GM21367 (cell line): ENCODE results near the gene KCNV2.
"Not testable (repeated sequence)": the region's sequence is repeated elsewhere in the genome, so short reads cannot be mapped to it uniquely, and the experiment has no call there.

Experiments
- ATAC-seq: cut with Tn5 transposase; IDR thresholded peaks from one replicate; pipeline ENCODE4 v1.9.1; 2021; ENCODE audit not compliant: unreplicated experiment

The KCNV2 gene

DNA sequence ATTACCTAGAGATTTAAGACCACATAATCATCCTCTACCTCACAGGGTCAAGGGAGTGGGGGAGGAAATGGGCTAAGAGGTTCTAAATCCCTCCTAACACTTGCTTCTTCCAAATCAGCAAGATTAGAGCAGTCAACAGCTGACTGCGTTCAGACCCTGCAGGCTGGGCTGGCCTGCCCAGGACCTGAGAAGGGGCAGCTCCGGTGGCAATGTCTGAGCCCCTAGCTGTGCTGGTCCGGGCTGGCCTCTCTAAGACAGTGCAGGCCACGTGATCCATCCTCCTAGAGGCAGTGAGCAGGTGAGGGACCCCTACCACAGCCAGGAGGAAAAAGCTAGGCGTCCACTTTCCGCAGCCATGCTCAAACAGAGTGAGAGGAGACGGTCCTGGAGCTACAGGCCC is at the start of gene KCNV2:
Gene KCNV2, plus strand, starts transcription at position 126 of the 400 bp plus-strand sequence. Its CDS starts 230 bp downstream, at position 356.
- no peak for ATAC-seq

DNA sequence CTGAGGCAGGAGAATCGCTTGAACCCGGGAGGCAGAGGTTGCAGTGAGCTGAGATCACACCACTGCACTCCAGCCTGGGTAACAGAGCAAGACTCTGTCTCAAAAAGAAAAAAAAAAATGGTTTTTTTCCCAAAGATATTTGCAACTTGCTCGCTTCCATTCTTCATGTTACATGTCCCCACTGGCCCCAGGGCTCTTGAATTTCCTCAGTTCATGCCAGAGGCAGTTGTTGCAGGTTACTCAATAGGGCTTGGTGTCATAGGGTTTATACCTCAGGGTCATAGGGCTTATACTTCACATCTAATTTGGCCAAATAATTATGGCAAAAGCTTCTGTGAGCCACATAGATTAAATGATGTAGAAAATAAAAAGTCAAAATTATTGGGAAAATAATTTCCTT is 44.1 kb upstream of the KCNV2 start:
- no peak for ATAC-seq

DNA sequence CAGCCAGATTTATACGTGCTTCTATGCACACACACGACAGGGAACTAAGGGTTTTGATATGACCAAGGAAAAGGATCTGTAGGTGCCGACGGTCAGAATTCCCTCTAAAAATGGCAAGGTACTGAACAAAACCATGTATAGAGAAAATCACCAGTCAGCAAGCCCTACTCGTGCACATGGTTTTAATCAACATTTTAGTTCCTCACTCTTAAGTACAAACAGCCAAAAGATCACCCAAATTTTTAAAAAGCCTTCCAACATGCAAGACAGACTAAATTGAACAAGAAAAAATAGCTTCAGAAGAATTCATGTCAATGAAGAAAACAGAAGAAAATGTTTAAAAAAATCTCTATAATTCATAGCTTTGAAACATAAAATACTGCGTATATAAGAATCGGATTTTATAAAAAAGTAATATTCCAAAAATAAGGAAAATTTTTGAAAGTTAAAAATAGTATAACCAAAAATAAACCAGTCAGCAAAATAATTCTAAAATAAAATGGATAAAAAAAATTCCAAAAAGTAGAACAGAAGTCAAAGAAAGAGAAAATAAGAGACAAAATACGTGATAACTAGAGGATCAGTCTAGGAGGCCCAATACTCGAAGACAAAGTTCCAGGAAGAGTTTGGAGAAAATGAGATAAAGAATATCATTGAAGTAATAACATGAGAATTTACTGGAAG is 43.0 kb upstream of the KCNV2 start:
- no peak for ATAC-seq

DNA sequence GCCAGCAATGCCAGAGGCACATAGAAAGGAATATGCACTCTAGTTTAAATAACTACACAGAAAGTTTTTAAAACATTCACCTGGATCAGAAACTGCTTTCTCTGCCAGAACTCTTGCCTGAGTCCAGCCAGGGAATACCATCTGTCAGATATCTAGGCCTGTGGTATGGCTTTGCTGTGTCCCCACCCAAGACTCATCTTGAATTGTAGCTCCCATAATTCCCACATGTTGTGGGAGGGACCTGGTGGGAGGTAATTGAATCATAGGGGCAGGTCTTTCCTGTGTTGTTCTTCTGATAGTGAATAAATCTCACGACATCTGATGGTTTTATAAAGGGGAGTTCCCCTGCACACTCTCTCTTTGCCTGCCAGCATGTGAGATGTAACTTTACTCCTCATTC is 41.5 kb upstream of the KCNV2 start:
- ATAC-seq, result no peak

DNA sequence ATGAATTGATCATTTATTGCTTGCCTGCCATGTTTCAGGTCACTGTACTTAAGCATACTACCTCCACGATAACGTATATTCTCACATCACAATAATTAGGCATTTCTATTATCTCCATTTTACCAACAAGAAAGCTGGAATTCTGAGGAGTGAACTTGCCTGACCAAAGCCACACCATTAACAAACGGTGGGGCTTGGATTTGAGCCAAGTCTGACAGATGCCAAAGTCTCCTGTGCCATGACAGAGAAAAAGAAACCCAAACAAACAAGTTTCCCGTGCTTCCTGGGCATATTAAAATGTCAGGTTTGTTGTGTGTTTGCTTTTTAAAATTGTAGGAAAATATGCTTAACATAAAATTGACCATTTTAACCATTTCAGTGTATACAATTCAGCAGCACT is 40.8 kb upstream of the KCNV2 start:
- no peak for ATAC-seq

DNA sequence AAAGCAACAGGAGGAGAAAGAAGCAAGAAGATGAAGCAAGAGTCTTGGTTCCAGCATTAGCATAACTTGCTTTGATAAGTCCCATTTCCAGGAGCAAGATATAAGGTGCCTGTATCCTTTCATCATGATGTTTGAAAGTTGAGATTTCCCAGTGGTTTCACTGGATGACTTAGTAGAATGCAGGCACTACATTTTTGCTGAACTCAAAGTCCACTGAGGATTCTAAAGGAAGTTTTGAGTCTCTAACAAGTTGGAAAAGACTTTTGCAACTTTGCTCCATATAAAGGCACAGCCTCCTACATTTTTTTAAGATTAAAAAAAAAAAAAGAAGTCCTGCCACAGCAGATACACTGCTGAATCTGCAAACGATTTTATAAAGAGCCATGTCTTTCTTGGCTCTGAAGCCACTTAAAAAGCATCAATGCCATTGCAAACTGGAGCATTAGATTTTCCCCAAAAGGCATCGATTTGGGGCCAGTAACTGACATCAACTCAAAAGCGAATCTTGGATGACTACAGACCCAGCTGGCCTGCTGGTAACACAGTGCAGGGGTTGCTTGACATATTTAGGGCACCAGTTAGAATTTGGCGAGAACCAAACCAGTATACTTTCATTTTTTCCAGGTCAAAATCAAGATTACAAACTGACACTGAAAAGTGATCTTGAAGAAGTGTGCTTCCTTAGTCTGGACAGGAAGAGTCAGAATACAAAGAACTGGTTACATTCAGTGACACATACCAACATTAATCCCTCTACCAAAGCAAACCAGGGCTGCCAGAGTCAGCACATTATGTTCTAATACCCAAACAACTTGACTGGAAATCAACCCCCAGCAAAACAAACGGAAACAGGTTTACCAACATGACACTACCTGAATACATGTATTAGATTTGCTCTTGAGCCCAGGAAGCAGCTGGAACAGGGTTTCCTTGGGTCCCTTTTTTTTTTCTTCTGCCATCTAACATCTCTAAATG is 39.1 kb upstream of the KCNV2 start:
- no peak for ATAC-seq

DNA sequence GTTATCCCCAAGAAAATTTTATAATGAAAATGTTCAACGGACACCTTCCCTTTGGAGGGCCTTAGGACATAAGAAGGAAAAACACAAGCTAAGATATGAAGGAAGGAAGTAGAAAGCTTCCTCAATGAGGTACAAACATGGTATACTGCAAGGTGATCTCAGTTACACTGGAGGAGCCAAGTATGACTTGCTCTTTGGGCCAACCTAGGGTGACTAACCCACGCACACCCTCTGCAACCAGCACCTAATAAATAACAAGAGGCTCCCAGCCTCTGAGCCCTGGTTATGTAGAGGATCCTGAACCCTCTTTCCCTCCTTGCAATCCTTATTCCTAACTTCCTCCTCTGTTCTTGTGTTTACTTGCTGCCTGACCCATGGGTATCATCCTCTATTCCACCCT is 38.3 kb upstream of the KCNV2 start:
- ATAC-seq, result no peak

DNA sequence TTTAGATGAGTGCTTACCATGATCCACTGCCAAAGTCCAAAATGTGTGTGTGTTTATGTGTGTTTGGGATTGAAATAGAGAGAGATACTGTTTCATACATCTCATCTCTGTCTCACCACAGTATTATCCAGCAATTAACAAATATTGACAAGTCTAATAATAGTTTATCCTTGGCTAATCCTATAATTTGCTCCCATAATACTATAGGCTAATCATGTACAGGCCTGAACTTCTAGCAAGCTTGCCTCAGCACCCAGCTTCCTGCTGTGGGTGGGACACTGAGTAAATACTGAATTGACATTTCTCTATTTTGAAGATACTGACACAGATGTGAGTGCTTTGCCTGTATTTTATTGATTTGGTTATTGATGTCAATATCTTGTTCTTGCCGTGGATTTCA is 35.3 kb upstream of the KCNV2 start:
- no peak for ATAC-seq

DNA sequence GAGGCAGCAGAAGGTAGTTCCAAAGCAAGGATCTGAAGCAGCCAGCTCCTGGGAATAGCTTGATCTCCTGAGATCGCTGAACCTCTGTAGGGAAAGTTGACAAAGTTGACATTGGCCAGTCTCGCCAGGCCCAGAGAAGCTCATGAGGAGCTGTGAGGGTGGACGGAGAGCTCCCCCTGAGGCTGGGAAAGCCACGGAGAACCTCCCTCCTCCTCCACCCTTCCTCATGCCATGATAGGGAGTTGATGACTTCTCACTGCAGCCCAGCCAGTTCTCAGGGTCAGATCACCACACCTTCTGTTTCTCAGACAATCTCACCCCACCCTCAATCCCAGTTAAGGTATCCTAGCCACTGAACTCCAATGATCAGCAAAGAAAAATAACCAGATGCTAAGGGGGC is 30.4 kb upstream of the KCNV2 start:
- ATAC-seq, result no peak

DNA sequence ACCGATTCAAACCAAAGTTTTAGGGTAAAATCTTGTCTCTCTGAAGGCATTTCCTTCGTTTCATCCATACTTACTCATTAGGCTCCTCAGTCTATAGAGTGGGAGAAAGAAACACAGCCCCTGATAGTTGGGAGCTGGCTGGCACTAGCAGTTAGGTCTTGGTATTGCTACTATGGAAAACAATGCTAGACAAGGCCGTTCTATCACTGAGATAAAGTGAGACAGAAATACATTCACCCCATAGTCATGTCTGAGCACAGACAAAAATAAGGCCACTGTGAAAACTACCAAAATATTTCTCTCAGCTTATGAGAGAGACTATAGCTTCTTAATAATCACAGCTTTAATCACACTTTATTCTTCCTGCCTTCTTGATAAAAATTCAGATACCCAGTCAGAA is 28.7 kb upstream of the KCNV2 start:
- ATAC-seq, result no peak

DNA sequence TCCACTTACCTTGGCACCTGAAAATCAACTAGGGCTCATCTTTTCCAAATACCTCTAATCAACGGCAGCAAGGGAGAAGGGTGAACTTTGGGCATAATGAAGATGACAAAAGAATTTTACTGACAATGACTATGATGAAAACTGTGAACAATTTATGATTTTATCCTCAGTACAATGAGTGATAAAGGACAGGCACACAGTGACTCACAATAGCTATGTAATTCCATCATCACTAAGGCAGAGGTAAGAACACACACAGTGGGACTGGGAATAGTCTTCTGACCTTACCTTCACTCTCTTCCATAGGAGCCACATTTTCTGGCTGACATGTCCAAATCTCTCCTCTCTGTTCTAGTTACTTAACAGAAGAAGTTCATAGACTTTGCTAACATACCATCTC is 26.1 kb upstream of the KCNV2 start:
- no peak for ATAC-seq

DNA sequence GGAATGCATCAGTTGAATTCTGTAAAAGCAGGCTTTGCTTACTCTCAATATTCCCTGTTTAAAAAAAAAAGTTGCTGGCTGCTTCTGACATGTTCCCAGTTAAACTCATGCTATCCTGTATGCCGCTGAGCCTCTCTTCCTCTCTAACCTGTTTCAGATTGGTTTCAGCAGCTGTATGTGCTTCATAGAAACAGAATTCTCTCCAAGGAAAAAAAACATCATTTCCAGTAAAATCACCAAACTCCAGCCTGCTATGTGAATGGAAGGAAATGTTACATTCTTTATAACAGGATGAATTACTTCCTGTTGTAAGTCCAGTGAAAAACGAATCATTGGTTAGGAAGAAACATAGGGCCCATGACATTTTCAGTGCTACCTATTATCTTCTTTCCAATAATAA is 25.7 kb upstream of the KCNV2 start:
- no peak for ATAC-seq

DNA sequence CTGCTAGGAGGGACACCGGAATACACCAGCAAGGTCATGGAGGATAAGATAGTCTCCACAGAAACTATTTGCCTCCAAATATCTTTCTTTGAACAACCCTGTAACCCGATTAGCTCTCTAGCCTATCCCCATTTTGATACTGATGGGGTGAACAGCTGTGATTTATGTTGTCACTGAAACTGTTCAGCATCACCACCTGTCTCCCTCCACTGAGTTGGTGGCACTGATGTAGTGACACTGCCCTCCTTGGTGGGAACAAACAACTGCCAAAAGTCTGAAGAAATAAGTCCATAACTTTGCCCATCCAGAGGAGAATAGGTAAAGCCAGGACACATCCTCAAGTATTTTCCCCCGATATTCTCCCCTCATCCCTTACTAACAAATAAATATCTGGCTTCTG is 24.3 kb upstream of the KCNV2 start:
- no peak for ATAC-seq

DNA sequence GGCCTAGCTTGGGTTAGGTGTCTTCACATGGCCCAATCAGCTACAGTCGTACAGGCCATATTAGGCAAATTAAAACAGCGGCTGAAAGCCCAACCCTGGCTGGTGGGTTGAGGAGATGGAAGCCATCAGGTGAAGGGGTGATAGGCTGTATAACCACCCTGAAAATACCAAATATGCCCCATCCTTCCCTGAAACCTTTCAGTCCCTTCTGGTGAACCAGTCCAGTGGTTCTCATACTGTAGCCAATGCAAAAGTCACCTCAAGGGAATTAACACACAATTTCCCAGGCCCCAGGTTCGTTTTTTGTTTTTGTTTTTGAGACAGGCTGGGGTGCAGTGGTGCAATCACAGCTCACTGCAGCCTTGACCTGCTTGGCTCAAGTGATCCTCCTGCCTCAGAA is 19.8 kb upstream of the KCNV2 start:
- ATAC-seq, result peak; percentile 89

DNA sequence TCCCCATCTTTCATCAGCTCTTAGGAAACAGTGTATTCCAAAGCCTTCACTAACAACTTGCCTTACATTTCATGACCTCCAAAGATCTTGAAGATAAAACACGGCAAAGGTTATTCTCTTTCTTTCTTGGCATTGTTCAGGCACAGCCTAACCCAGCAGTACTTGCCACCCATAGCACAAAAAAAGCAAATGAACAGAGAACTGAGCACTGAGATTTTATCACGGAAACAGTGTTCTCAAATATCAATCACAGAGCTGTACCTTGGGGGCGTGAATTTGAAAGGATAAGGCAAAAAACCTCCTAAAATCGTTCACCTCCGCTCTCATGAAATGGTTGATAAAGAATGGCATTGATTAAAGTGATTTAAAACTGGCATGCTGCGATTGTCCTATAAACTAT is 16.9 kb upstream of the KCNV2 start:
- ATAC-seq, result no peak

DNA sequence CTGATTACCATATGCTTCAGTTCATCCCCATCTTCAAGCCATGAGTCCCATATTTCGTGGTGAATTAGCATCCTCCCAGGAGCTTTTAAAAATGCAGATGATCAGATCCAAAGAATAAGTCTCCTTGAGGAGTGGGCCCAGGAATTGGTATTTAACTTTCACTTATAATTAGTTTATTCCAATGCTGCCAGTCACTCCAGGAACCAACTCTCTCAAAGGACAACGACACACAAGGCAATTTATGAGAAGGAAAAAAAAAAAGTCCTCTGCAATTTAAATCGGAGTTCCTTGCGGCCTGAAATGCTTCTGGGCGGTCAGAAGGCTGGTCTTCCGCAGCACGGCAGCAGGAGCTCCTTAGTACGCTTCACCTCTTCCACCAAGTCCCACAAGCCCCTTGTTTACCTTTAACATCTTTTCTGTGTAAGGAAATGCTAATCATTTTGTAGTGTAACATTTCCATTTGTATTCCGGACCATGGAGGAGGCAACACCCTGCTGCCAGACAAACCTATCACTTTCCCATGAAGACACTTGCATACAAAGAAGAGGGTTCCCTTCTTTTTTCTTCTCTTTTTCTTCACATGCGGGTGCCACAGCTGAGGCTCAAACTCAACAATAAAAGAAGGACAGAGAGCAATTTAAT is 16.3 kb upstream of the KCNV2 start:
- ATAC-seq, result no peak

DNA sequence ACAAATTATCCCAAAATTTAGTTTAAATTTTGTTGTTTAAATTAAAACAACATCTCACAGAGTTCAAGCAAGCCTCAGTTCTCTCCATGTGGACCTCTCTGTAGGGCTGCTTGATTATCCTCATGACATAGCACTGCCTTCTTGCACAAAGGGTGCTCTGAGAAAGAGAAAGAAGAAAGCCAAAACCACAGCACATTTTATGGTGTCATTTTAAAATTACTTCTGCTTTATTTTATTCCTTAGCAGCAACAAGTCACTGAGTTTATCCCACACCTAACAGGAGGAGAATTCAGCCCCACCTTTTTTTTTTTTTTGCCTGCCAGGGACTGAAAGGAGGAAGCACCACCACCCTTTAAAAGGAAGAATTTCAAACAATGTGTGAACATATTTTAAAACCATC is 12.8 kb upstream of the KCNV2 start:
- no peak for ATAC-seq

DNA sequence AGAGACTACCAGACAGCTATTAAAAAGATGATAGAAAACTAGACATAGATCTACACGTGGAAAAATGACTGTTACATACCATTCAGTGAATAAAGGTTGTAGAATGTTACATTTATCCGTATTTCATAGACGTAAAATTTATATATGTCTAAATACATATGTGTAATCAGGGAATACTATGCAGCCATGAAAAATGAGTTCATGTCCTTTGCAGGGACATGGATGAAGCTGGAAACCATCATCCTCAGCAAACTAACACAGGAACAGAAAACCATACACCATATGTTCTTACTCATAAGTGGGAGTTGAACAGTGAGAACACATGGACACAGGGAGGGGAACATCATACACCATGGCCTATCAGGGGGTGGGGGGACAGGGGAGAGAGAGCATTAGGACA is 10.1 kb upstream of the KCNV2 start:
- ATAC-seq, result not testable (repeated sequence)

DNA sequence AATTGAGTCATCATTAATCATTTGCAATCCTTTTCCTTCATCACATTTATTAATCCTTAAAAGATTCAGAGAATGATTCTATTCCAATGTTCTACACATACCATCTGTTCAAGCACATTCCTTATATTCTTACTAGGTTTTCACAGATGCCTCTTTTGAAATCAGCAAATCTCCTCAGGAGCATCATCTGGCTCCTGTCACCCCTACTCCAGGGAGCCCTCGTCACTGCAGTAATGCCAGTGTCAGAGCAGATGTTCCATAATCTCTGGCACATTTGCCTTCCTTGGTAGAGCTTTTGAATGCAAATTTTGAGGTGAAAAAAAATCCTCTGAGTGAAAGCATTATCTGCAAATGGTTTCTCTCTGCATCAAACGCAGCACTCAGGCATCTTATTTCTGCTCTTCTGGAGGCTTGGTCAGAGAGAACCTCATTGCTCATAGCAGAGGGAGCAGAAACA is 7.6 kb upstream of the KCNV2 start:
- ATAC-seq, result peak; percentile 65

DNA sequence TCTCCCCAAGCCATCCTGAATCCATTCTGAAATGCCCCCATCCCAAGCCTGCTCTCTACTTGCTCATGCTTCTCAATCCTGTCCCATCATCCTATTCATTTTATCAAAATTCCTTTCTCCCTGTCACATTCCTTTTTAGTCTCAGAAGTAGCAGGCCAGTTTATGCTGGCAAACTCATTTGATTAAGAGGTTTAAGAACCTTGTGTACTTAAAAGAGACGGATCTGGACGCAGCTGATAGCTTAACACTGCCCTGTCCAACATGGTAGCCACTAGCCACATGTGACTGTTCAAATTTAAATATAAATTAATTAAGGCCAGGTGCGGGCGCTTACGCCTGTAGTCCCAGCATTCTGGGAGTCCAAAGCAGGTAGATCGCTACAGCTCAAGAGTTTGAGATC is 5.6 kb upstream of the KCNV2 start:
- no peak for ATAC-seq

DNA sequence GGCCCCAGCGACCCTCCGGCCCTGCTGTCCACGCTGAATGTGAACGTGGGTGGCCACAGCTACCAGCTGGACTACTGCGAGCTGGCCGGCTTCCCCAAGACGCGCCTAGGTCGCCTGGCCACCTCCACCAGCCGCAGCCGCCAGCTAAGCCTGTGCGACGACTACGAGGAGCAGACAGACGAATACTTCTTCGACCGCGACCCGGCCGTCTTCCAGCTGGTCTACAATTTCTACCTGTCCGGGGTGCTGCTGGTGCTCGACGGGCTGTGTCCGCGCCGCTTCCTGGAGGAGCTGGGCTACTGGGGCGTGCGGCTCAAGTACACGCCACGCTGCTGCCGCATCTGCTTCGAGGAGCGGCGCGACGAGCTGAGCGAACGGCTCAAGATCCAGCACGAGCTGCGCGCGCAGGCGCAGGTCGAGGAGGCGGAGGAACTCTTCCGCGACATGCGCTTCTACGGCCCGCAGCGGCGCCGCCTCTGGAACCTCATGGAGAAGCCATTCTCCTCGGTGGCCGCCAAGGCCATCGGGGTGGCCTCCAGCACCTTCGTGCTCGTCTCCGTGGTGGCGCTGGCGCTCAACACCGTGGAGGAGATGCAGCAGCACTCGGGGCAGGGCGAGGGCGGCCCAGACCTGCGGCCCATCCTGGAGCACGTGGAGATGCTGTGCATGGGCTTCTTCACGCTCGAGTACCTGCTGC is 839 bp downstream of the KCNV2 start:
- ATAC-seq, result no peak
